HCT116 (cell line): ENCODE measurements around the gene EIF3I. TPM values are rescaled to one million over a fixed set of nuclear protein-coding genes. Genes with fewer than 3 reads are reported as not detected.

Experiments used
- ATAC-seq: fragments of 200-7000 bp; cut with Tn5 transposase; 2 replicates; pipeline ENCODE4 v1.9.1; 2020; ENCODE audit warnings: mild to moderate bottlenecking, moderate library complexity
- BruUV-seq: library from RNA; stranded (reverse); fragments of 400-500 nt; replicated peaks from 2 replicates; lab custom pipeline; 2021; lab: Mats Ljungman, UMichigan
- CTCF ChIA-PET: fragments of 300-600 bp; sonication (Branson Sonifier 250); formaldehyde crosslinking; loops from one replicate; lab custom pipeline; 2021; ENCODE audit warnings: antibody characterized with exemption; lab: Charles Lee
- POLR2A ChIA-PET: fragments of 300-600, 350-600 bp; sonication (Branson Sonifier 250); formaldehyde crosslinking; loops from one replicate; lab custom pipeline; 2021; ENCODE audit warnings: antibody characterized with exemption; lab: Charles Lee
- RAD21 ChIA-PET, 2 experiments: fragments of 300-600 bp; sonication (Branson Sonifier 250); formaldehyde crosslinking; loops; one replicate each; lab custom pipeline; 2023; ENCODE audit warnings: low total read pairs in 2 of 2; ENCODE audit not compliant: uncharacterized antibody in 2 of 2, unreplicated experiment in 2 of 2, low non-redundant PET in 1 of 2; lab: Charles Lee
- DNase-seq: peaks from one replicate; pipeline ENCODE4 v3.0.0-alpha.2; 2010; ENCODE audit warnings: low read depth, low spot score
- H2AFZ ChIP-seq: fragments of 200-600 bp; shearing (Covaris generic), sonication (generic); 2 replicates; pipeline ENCODE4 v1.6.1; 2017; ENCODE audit warnings: low read depth, mixed run types, mixed read lengths, antibody characterized with exemption, low read length; ENCODE audit not compliant: poor library complexity, severe bottlenecking
- H3K27ac ChIP-seq: 2 replicates; pipeline ENCODE4 v1.5.1; 2012; ENCODE audit warnings: low read depth, low read length
- H3K27me3 ChIP-seq: fragments of 200-600 bp; sonication (generic); 2 replicates; pipeline ENCODE4 v1.6.1; 2016; ENCODE audit warnings: mixed run types, low read length, mixed read lengths; ENCODE audit not compliant: insufficient read depth
- H3K36me3 ChIP-seq, 2 experiments: fragments of 200-500 bp in 1 of 2; fragments of 200-600 bp in 1 of 2; sonication (Bioruptor generic) in 1 of 2; sonication (generic) in 1 of 2; 2 replicates each; pipeline versions ENCODE4 v1.5.1 to v1.6.1; 2014 to 2016; ENCODE audit warnings: low read length in 2 of 2, inconsistent platforms in 1 of 2, mixed read lengths in 1 of 2, mixed run types in 1 of 2; ENCODE audit not compliant: insufficient read depth in 2 of 2, control insufficient read depth in 1 of 2
- H3K4me1 ChIP-seq, 2 experiments: fragments of 200-600 bp in 1 of 2; sonication (generic) in 1 of 2; 2 replicates each; pipeline versions ENCODE4 v1.5.1 to v1.6.1; 2012 to 2017; ENCODE audit warnings: low read length in 2 of 2, inconsistent platforms in 1 of 2, mild to moderate bottlenecking in 1 of 2, mixed read lengths in 1 of 2, mixed run types in 1 of 2, moderate library complexity in 1 of 2; ENCODE audit not compliant: insufficient read depth in 2 of 2, control insufficient read depth in 1 of 2
- H3K4me2 ChIP-seq: fragments of 200-600 bp; sonication (generic); 2 replicates; pipeline ENCODE4 v1.6.1; 2017; ENCODE audit warnings: mixed run types, low read length, mixed read lengths
- H3K4me3 ChIP-seq, 2 experiments: fragments of 200-600 bp in 1 of 2; sonication (generic) in 1 of 2; replicated peaks in 1 of 2; 2 replicates each; pipeline ENCODE4 v1.5.1; 2011 to 2016; ENCODE audit warnings: low read length in 2 of 2, control low read depth in 1 of 2, low read depth in 1 of 2, mild to moderate bottlenecking in 1 of 2, mixed read lengths in 1 of 2, mixed run types in 1 of 2
- H3K79me2 ChIP-seq: fragments of 200-600 bp; sonication (generic); 2 replicates; pipeline ENCODE4 v1.6.1; 2017; ENCODE audit warnings: mild to moderate bottlenecking, mixed run types, low read length, moderate library complexity, mixed read lengths; ENCODE audit not compliant: insufficient read depth
- H3K9ac ChIP-seq: fragments of 200-600 bp; sonication (generic); 2 replicates; pipeline ENCODE4 v1.6.1; 2016; ENCODE audit warnings: low read length, mixed read lengths
- H3K9me2 ChIP-seq: fragments of 200-600 bp; sonication (generic), shearing (Covaris generic); 2 replicates; pipeline ENCODE4 v1.6.1; 2017; ENCODE audit warnings: mixed run types, mild to moderate bottlenecking, moderate library complexity; ENCODE audit not compliant: insufficient read depth
- H3K9me3 ChIP-seq, 2 experiments: fragments of 200-500 bp in 1 of 2; fragments of 200-600 bp in 1 of 2; sonication (Bioruptor generic) in 1 of 2; sonication (generic) in 1 of 2; 2 replicates each; pipeline ENCODE4 v1.6.1; 2014 to 2017; ENCODE audit warnings: low read length in 2 of 2, mixed read lengths in 2 of 2, inconsistent platforms in 1 of 2, low read depth in 1 of 2, mild to moderate bottlenecking in 1 of 2, mixed run types in 1 of 2, moderate library complexity in 1 of 2; ENCODE audit not compliant: control insufficient read depth in 1 of 2, insufficient read depth in 1 of 2
- H4K20me1 ChIP-seq: fragments of 200-600 bp; sonication (generic), shearing (Covaris generic); 2 replicates; pipeline ENCODE4 v1.6.1; 2017; ENCODE audit warnings: mixed run types, mild to moderate bottlenecking, moderate library complexity; ENCODE audit not compliant: insufficient read depth
- CBX3 ChIP-seq: IDR thresholded peaks from 2 replicates; pipeline ENCODE4 v1.6.1; 2012; ENCODE audit warnings: low read depth
- CEBPB ChIP-seq: IDR thresholded peaks from 2 replicates; pipeline ENCODE4 v1.6.1; 2012; ENCODE audit warnings: low read depth
- EZH2phosphoT487 ChIP-seq: fragments of 200-600 bp; IDR thresholded peaks from 2 replicates; pipeline ENCODE4 v1.6.1; 2018; ENCODE audit warnings: antibody characterized with exemption, borderline replicate concordance
- FOSL1 ChIP-seq: IDR thresholded peaks from 2 replicates; pipeline ENCODE4 v1.6.1; 2012; ENCODE audit warnings: low read depth
- POLR2A ChIP-seq: IDR thresholded peaks from 2 replicates; pipeline ENCODE4 v1.7.0; 2011; ENCODE audit warnings: borderline replicate concordance; ENCODE audit not compliant: insufficient read depth, insufficient read length; ENCODE audit errors: extremely low read depth
- POLR2AphosphoS5 ChIP-seq: IDR thresholded peaks from 2 replicates; pipeline ENCODE4 v1.6.1; 2011; ENCODE audit warnings: mild to moderate bottlenecking, low read depth, low read length, moderate library complexity
- SP1 ChIP-seq: IDR thresholded peaks from 2 replicates; pipeline ENCODE4 v1.6.1; 2012; ENCODE audit warnings: low read depth
- TCF7L2 ChIP-seq: IDR thresholded peaks from 2 replicates; pipeline ENCODE4 v1.7.0; 2011; ENCODE audit warnings: borderline replicate concordance, inconsistent platforms; ENCODE audit not compliant: insufficient read depth, insufficient read length; ENCODE audit errors: extremely low read depth
- YY1 ChIP-seq: IDR thresholded peaks from 2 replicates; pipeline ENCODE4 v1.6.1; 2011; ENCODE audit warnings: low read length, low read depth, moderate library complexity, mild to moderate bottlenecking; ENCODE audit not compliant: insufficient replicate concordance; ENCODE audit errors: extremely low read depth
- ZFX ChIP-seq: fragments of 450-650 bp; IDR thresholded peaks from 2 replicates; pipeline ENCODE4 v1.6.1; 2017
- intact Hi-C: fragments of 100-400 bp; cut with micrococcal nuclease; formaldehyde crosslinking; loops from 2 replicates; pipeline ENCODE4 v1.10.0; 2022
- total RNA-seq: library from RNA; stranded (reverse); gene quantifications from one replicate; pipeline ENCODE4 v1.2.1, GENCODE V29; 2021; ENCODE audit not compliant: unreplicated experiment
- TF ChIP-seq, protein P1 (sequence below): IDR thresholded peaks from 2 replicates; pipeline ENCODE4 v1.6.1; 2011; ENCODE audit warnings: mild to moderate bottlenecking, low read length, moderate library complexity; ENCODE audit not compliant: insufficient replicate concordance; ENCODE audit errors: extremely low read depth
- TF ChIP-seq, protein P2 (sequence below): IDR thresholded peaks from 2 replicates; pipeline ENCODE4 v1.6.1; 2012
- TF ChIP-seq, protein P3 (sequence below), 3 experiments: fragments of 200-600 bp in 1 of 3; sonication (generic) in 1 of 3; IDR thresholded peaks in 2 of 3; conservative IDR thresholded peaks in 1 of 3; 2 replicates each; pipeline ENCODE4 v1.5.1; 2012 to 2017; ENCODE audit warnings: low read depth in 2 of 3, low read length in 2 of 3, antibody characterized with exemption in 1 of 3, borderline replicate concordance in 1 of 3, control low read depth in 1 of 3, mild to moderate bottlenecking in 1 of 3, mixed read lengths in 1 of 3, mixed run types in 1 of 3, moderate library complexity in 1 of 3; ENCODE audit not compliant: insufficient read depth in 1 of 3

EIF3I gene
- total RNA-seq, 1 experiment from 2014 or later = 323 TPM

DNA sequence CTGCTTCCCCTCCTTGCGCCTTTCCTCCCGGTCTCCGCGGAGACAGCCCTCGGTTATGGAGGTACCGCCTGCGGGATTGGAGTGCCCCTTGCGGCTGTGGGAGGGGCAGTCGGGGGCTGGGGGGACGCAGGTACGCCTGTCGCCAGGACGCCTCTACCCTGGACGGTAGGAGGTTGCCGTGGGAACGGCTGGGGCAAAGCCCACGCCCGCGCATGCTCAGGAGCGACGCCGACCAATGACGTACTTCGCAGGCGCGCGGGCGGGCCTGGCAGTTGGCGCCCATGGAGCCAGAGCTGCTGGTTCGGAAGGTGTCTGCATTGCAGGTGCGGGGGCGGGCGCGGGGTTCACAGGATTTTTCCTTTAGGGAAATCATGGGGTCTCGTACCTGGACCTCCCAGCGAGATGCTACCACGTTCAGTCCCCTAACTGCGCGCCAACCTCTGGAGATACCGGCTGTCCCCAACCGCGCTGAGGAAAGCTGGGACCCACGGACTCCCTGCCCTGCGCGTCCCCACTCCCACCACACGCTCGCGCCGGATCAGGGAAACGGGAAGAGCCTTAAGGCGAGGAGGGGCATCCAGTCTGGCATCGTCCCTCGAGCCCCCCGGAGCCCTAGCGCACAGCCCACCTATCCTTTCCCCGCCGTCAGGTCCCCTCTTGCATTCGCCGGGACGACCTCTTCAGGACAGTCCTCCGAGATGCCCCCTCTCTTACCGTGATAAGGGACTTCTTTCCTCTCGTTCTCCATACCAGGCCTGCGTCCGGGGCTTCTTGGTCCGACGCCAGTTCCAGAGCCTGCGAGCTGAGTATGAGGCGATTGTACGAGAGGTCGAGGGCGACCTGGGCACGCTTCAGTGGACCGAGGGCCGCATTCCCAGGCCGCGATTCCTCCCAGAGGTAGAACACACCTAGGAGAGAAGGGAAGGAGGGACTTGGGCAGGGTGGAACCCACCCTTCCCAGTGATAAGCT lies 16.5 kb upstream of the EIF3I start, which contains the start of gene IQCC (continued):
- TF ChIP-seq, protein P1, sequence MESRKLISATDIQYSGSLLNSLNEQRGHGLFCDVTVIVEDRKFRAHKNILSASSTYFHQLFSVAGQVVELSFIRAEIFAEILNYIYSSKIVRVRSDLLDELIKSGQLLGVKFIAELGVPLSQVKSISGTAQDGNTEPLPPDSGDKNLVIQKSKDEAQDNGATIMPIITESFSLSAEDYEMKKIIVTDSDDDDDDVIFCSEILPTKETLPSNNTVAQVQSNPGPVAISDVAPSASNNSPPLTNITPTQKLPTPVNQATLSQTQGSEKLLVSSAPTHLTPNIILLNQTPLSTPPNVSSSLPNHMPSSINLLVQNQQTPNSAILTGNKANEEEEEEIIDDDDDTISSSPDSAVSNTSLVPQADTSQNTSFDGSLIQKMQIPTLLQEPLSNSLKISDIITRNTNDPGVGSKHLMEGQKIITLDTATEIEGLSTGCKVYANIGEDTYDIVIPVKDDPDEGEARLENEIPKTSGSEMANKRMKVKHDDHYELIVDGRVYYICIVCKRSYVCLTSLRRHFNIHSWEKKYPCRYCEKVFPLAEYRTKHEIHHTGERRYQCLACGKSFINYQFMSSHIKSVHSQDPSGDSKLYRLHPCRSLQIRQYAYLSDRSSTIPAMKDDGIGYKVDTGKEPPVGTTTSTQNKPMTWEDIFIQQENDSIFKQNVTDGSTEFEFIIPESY = no peak
- peak; percentile 76 for TF ChIP-seq YY1

DNA sequence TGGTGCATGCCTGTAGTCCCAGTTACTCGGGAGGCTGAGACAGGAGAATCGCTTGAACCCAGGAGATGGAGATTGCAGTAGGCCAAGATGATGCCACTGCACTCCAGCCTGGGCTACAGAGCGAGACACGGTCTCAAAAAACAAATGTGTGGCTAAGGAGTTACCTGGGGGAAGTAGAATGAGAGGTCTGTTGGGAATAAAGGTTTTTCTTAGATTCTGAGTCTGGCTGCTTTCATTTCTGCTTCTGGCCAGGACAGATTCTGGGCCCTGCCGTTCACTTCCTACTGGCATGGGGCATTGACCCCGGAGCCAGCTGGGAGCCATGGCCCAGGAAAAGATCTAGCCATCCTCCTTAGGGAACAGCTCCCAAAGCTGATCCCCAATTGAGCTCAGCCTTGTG lies 13.7 kb upstream of the EIF3I start:
- Histone ChIP-seq H3K4me1 (peaks cover 6 to 25% of the 10 kb centered on the region in 2 experiments; a peak in 2 of 4 replicates), H3K9me2 (no peaks in the 10 kb centered on the region), H3K4me3 (no peak overlapping the region), H3K27me3 (no peaks in the 10 kb centered on the region), H3K4me2 (0 out of 2 replicates have a peak overlapping the region, but pooled peaks have one; percentile 15), H3K9me3 (no peaks in the 10 kb centered on the region), H3K27ac (no peak overlapping the region), H3K79me2 (peaks cover 19% of the 10 kb centered on the region; the same call in 1 of the 2 replicates), H2AFZ (no peak overlapping the region), H4K20me1 (no peaks in the 10 kb centered on the region), H3K36me3 (peaks cover 0 to 11% of the 10 kb centered on the region in 2 experiments; a peak in 1 of 4 replicates), H3K9ac (no peak overlapping the region)
- intact Hi-C loops = no loop called here
- POLR2A ChIA-PET = no interaction called here
- no TSS peak for BruUV-seq
- no peak for DNase-seq
- CTCF ChIA-PET = no interaction called here
- RAD21 ChIA-PET = no interaction called here
- no peak for TF ChIP-seq ZFX
- no peak for TF ChIP-seq TCF7L2
- no peak for TF ChIP-seq POLR2A
- no peak for TF ChIP-seq SP1
- no peak for TF ChIP-seq FOSL1
- no peak for TF ChIP-seq EZH2phosphoT487
- TF ChIP-seq, protein P2, sequence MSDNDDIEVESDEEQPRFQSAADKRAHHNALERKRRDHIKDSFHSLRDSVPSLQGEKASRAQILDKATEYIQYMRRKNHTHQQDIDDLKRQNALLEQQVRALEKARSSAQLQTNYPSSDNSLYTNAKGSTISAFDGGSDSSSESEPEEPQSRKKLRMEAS = no peak
- no peak for TF ChIP-seq CEBPB
- TF ChIP-seq, protein P3, sequence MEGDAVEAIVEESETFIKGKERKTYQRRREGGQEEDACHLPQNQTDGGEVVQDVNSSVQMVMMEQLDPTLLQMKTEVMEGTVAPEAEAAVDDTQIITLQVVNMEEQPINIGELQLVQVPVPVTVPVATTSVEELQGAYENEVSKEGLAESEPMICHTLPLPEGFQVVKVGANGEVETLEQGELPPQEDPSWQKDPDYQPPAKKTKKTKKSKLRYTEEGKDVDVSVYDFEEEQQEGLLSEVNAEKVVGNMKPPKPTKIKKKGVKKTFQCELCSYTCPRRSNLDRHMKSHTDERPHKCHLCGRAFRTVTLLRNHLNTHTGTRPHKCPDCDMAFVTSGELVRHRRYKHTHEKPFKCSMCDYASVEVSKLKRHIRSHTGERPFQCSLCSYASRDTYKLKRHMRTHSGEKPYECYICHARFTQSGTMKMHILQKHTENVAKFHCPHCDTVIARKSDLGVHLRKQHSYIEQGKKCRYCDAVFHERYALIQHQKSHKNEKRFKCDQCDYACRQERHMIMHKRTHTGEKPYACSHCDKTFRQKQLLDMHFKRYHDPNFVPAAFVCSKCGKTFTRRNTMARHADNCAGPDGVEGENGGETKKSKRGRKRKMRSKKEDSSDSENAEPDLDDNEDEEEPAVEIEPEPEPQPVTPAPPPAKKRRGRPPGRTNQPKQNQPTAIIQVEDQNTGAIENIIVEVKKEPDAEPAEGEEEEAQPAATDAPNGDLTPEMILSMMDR (IDR thresholded peaks at IDR 0.05 in 2 of 3, conservative IDR thresholded peaks at IDR 0.05 in 1 of 3; ENCODE audit: borderline replicate concordance in 1 of 3, insufficient read depth in 1 of 3, low read depth in 2 of 3, low read length in 2 of 3) = no peak
- TF ChIP-seq CBX3 = no peak
- TF ChIP-seq POLR2AphosphoS5 = no peak
- no peak for ATAC-seq
